Nephron progenitor cell (in vitro differentiated cells): ENCODE measurements around the gene NUDT5.
A peak's percentile ranks its signal among the peaks of the same experiment; 100 is the strongest.

Experiments used
- DNase-seq: peaks from one replicate; pipeline ENCODE4 v3.0.0; 2021
- H3K27ac Mint-ChIP-seq: 2 replicates; pipeline ENCODE4 v1.8.0; 2021; ENCODE audit warnings: mild to moderate bottlenecking, moderate library complexity, mixed read lengths
- H3K27me3 Mint-ChIP-seq: 2 replicates; pipeline ENCODE4 v1.8.0; 2021; ENCODE audit warnings: mild to moderate bottlenecking, low read depth, mixed read lengths; ENCODE audit not compliant: poor library complexity
- H3K36me3 Mint-ChIP-seq: 2 replicates; pipeline ENCODE4 v1.8.0; 2021; ENCODE audit warnings: low read depth, mixed read lengths
- H3K4me1 Mint-ChIP-seq: 2 replicates; pipeline ENCODE4 v1.8.0; 2021; ENCODE audit warnings: mixed read lengths
- H3K4me3 Mint-ChIP-seq: 2 replicates; pipeline ENCODE4 v1.8.0; 2021; ENCODE audit warnings: mild to moderate bottlenecking, moderate library complexity, mixed read lengths
- H3K9me3 Mint-ChIP-seq: 2 replicates; pipeline ENCODE4 v1.8.0; 2021; ENCODE audit warnings: mild to moderate bottlenecking, moderate library complexity, mixed read lengths
- TF ChIP-seq, protein P1 (sequence below): fragments of 200-600 bp; sonication (generic); IDR thresholded peaks from 2 replicates; pipeline ENCODE4 v1.5.0; 2021; ENCODE audit warnings: antibody characterized with exemption

Gene NUDT5

GRCh38 chr10:12195603-12196506, at the start of gene NUDT5, which contains the start of gene CDC123:
Gene NUDT5 (minus strand): TSS chr10:12195891. CDS start chr10:12186291, 9,600 bp downstream.
Gene CDC123 (plus strand): TSS chr10:12196188. CDS start chr10:12196246, 58 bp downstream.
- DNase-seq, result peak; percentile 80
- peak within 1 kb of the TSS; percentile 97 for H3K27ac Mint-ChIP-seq
- H3K27me3 Mint-ChIP-seq, result no peaks in the 10 kb centered on the region
- TF ChIP-seq, protein P1, sequence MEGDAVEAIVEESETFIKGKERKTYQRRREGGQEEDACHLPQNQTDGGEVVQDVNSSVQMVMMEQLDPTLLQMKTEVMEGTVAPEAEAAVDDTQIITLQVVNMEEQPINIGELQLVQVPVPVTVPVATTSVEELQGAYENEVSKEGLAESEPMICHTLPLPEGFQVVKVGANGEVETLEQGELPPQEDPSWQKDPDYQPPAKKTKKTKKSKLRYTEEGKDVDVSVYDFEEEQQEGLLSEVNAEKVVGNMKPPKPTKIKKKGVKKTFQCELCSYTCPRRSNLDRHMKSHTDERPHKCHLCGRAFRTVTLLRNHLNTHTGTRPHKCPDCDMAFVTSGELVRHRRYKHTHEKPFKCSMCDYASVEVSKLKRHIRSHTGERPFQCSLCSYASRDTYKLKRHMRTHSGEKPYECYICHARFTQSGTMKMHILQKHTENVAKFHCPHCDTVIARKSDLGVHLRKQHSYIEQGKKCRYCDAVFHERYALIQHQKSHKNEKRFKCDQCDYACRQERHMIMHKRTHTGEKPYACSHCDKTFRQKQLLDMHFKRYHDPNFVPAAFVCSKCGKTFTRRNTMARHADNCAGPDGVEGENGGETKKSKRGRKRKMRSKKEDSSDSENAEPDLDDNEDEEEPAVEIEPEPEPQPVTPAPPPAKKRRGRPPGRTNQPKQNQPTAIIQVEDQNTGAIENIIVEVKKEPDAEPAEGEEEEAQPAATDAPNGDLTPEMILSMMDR, result no peak
- H3K9me3 Mint-ChIP-seq, result no peaks in the 10 kb centered on the region
- H3K36me3 Mint-ChIP-seq, result peaks cover 17% of the 10 kb centered on the region
- H3K4me3 Mint-ChIP-seq, result peak within 1 kb of the TSS; percentile 97
- H3K4me1 Mint-ChIP-seq, result peaks cover 46% of the 10 kb centered on the region

DNA sequence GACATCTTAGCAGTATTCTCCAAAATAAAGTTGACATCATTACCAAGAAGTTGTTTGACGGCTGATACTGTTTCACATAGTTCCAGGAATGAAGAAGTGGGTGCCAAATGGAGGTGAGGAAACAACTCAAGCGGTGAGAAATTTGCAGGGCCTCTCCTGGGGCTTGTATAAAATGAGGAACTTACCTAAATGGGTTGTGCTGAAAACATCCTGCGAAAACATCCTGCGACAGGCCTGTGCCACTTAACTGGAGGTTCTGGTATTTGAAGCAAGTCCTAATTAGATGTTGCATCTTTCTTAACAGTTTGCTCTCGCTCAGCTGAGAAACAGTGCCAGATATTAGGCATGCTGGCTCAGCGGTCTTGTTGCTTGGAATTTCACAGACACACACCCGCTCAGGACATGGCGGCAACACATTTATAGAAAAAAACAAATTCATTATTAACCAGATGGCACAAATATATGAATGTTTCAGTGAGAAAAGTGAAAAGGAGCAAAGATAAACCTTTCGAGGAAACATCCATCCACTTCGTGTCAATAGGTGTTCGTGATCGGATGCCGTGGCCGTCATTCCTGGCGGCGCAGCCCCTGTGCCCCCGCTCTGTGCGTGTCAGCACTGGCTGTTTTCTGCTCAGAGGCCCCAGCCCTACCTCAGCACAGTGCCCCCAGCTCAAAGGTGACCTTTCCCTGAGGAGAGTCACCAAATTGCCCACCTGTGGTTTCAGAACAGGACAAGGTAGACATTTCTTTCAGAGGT, 48.4 kb upstream of the NUDT5 start:
- Mint-ChIP-seq H3K36me3 (peaks cover 70% of the 10 kb centered on the region), H3K27me3 (no peaks in the 10 kb centered on the region), H3K4me1 (peaks cover 14% of the 10 kb centered on the region), H3K27ac (peak overlapping the region; percentile 91), H3K4me3 (no peak overlapping the region), H3K9me3 (no peaks in the 10 kb centered on the region)
- no peak for DNase-seq
- TF ChIP-seq, protein P1, result no peak

DNA sequence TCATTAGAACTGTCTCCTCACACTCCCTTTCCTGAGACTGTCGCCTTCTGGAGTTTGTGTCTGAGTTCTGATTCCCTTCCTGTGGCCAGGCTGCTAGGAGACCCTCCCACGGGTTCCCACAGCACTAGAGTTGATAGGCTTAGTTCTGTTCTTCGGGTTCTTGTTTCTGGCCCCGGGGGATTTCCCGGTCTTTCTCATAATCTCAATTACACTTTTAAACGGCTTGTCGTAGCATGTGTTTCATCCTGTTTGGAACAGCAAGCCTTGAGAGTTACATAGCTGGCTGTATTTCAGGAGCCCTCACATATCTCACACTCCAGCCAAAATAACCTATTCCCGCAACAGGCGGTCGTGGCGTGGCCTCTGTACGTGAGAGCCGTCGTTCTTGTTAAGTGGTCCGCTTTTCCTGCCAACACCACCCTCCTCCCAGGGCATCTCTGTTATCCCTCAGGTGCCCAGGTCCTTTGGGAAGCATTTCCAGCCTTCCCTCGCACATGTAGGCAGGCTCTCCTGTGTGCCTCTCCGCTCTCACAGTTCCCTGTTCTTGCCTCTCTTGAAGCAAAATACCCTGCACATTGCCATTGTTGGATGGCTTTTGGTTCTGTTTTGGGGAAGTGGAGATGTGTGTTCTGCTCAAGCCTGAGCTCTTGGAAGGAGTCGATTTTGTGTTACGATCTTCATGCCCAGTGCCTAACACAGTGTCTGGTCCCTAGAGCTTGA, 46.3 kb upstream of the NUDT5 start:
- Mint-ChIP-seq H3K36me3 (peaks cover 78% of the 10 kb centered on the region), H3K4me3 (no peak overlapping the region), H3K9me3 (no peaks in the 10 kb centered on the region), H3K4me1 (peaks cover 14% of the 10 kb centered on the region), H3K27me3 (no peaks in the 10 kb centered on the region), H3K27ac (peak overlapping the region; percentile 88)
- TF ChIP-seq, protein P1, result no peak
- no peak for DNase-seq

- TF ChIP-seq, protein P1, result no peak
- H3K27ac Mint-ChIP-seq, result no peak overlapping the region
- H3K4me1 Mint-ChIP-seq, result peaks cover 14% of the 10 kb centered on the region
- H3K27me3 Mint-ChIP-seq, result no peaks in the 10 kb centered on the region
- DNase-seq, result no peak
- no peak overlapping the region for H3K4me3 Mint-ChIP-seq
- H3K36me3 Mint-ChIP-seq, result peaks cover 75% of the 10 kb centered on the region
- H3K9me3 Mint-ChIP-seq, result no peaks in the 10 kb centered on the region
Observed at GRCh38 chr10:12238821-12239220, 43.1 kb upstream of the NUDT5 start.

DNA sequence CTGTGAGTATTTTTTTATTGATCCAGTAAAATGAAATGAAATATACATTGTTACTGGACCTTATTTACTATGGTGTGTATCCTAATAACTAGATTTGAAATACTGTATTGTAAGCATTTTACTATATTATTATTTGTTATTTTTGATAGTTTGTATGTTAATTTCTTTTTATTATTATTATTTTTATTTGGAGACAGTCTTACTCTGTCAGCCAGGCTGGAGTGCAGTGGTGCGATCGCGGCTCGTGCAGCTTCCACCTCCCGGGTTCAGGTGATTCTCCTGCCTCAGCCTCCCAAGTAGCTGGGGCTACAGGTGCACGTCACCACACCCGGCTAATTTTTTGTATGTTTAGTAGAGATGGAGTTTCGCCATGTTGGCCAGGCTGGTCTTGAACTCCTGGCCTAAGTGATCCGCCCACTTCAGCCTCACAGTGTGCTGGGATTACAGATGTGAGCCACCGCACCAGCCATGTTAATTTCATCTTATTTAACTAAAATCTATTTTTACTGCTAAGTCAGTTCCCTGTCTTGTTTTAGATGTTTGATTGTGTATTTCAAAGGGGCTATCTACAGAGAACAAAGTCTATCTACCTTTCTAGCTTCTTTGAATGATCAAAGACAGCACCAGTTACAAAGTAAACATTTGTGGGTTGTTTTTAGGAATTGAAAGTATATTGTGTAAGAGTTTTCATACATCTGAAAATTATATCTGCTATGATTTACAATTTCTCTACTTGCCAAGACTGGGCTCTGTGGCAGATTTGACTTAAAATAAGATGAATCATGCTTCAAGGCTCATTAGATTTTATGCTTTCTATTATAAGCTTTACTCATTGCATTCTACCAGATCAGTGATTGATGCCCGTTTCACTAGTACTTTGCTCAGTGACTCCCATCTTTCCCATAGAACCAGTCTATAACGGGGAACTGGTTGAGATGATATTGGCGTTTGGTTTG, 41.9 kb upstream of the NUDT5 start:
- H3K4me3 Mint-ChIP-seq, result no peak overlapping the region
- peaks cover 79% of the 10 kb centered on the region for H3K36me3 Mint-ChIP-seq
- no peaks in the 10 kb centered on the region for H3K27me3 Mint-ChIP-seq
- no peaks in the 10 kb centered on the region for H3K9me3 Mint-ChIP-seq
- no peak for DNase-seq
- TF ChIP-seq, protein P1, result no peak
- H3K4me1 Mint-ChIP-seq, result peaks cover 14% of the 10 kb centered on the region
- no peak overlapping the region for H3K27ac Mint-ChIP-seq
